ENCODE results near the gene GAS2L1.

- TF ChIP-seq POLR2AphosphoS5 (IDR thresholded peaks at IDR 0.05; ENCODE audit: low read depth, low read length) (no peak), CTCF (IDR thresholded peaks at IDR 0.05) (no peak), REST (IDR thresholded peaks at IDR 0.05; ENCODE audit: insufficient read depth in 1 of 2, low read depth in 2 of 2, low read length in 1 of 2) (no peak)
Observed at GRCh38 chr22:29325785-29326315, 19.4 kb downstream of the GAS2L1 start.
